HG03039 (cell line): ENCODE measurements around the gene MTF1.
"Not testable (repeated sequence)": the region's sequence is repeated elsewhere in the genome, so short reads cannot be mapped to it uniquely, and the experiment has no call there.

ENCODE experiments used
- ATAC-seq: cut with Tn5 transposase; IDR thresholded peaks from one replicate; pipeline ENCODE4 v1.9.1; 2021; ENCODE audit warnings: mild to moderate bottlenecking, moderate library complexity; ENCODE audit not compliant: unreplicated experiment

Gene MTF1

GRCh38 chr1:37795340-37796125, 63.9 kb downstream of the MTF1 start:
- ATAC-seq: no peak

- ATAC-seq: no peak
Observed at GRCh38 chr1:37794372-37795339, 64.7 kb downstream of the MTF1 start.

GRCh38 chr1:37793773-37794371, 65.5 kb downstream of the MTF1 start, which contains the start of gene MANEAL:
Gene MANEAL, plus strand, starts transcription at chr1:37793847. Its CDS starts 336 bp downstream, at chr1:37794183.
- no peak for ATAC-seq

- no peak for ATAC-seq
Observed at GRCh38 chr1:37792943-37793686, 66.3 kb downstream of the MTF1 start.

GRCh38 chr1:37782491-37782890, 76.9 kb downstream of the MTF1 start:
- ATAC-seq: no peak

GRCh38 chr1:37778654-37779053, 80.7 kb downstream of the MTF1 start:
- ATAC-seq: no peak

GRCh38 chr1:37776946-37777516, 82.4 kb downstream of the MTF1 start:
- no peak for ATAC-seq

GRCh38 chr1:37771440-37771839, 88.0 kb downstream of the MTF1 start:
- ATAC-seq: not testable (repeated sequence)

- ATAC-seq: no peak
Observed at GRCh38 chr1:37767488-37767887, 91.9 kb downstream of the MTF1 start.

- no peak for ATAC-seq
Observed at GRCh38 chr1:37765916-37766664, 93.3 kb downstream of the MTF1 start.

- ATAC-seq: no peak
Observed at GRCh38 chr1:37764888-37765441, 94.4 kb downstream of the MTF1 start, which contains the start of gene EPHA10. Gene EPHA10, minus strand, starts transcription at chr1:37765120. Its CDS starts 54 bp downstream, at chr1:37765066.

- no peak for ATAC-seq
Observed at GRCh38 chr1:37764414-37764825, 95.0 kb downstream of the MTF1 start.

GRCh38 chr1:37763791-37764413, 95.5 kb downstream of the MTF1 start:
- ATAC-seq: no peak

- ATAC-seq: no peak
Observed at GRCh38 chr1:37762516-37762915, 96.9 kb downstream of the MTF1 start.

GRCh38 chr1:37761416-37762095, 97.8 kb downstream of the MTF1 start:
- ATAC-seq: no peak
